ENCODE results near the gene PPP1R3A. TPM values are rescaled to one million over a fixed set of nuclear protein-coding genes. Genes with fewer than 3 reads are reported as not detected.

The PPP1R3A gene
- total RNA-seq, 1 donor from 2014 or later, result not detected

- H4K20me1 ChIP-seq (ENCODE audit: insufficient read depth, low read length), result no peaks in the 10 kb centered on the region
- H3K9me3 ChIP-seq (ENCODE audit: insufficient read depth, low read depth, low read length), result no peaks in the 10 kb centered on the region
- H3K79me2 ChIP-seq (ENCODE audit: insufficient read depth, low read length), result no peaks in the 10 kb centered on the region
- Mint-ChIP-seq H3K27ac (ENCODE audit: unreplicated experiment) (no peak overlapping the region), H3K4me1 (ENCODE audit: low read depth, unreplicated experiment) (peaks cover 12% of the 10 kb centered on the region), H3K36me3 (ENCODE audit: low read depth, unreplicated experiment) (no peaks in the 10 kb centered on the region), H3K9me3 (ENCODE audit: unreplicated experiment) (peaks cover 2% of the 10 kb centered on the region), H3K27me3 (ENCODE audit: low read depth, unreplicated experiment) (no peaks in the 10 kb centered on the region), H3K4me3 (ENCODE audit: unreplicated experiment) (no peak overlapping the region)
- TF ChIP-seq CTCF (IDR thresholded peaks at IDR 0.05; ENCODE audit: insufficient read depth, low read depth, low read length) (no peak), EZH2 (IDR thresholded peaks at IDR 0.05; ENCODE audit: insufficient read depth, low read length) (no peak)
- DNase-seq (ENCODE audit: low read depth) (peak; percentile 86), FAIRE-seq (no peak)
- H2AFZ ChIP-seq (ENCODE audit: low read depth, low read length), result no peak overlapping the region
- H3K4me2 ChIP-seq (ENCODE audit: low read length), result peak overlapping the region; percentile 39
- no peak overlapping the region for H3K4me3 ChIP-seq (ENCODE audit: insufficient read depth, low read depth, low read length)
- H3K36me3 ChIP-seq (ENCODE audit: insufficient read depth, low read length), result no peaks in the 10 kb centered on the region
- H3K9ac ChIP-seq (ENCODE audit: low read length), result no peak overlapping the region
- H3K27ac ChIP-seq (ENCODE audit: low read depth, low read length), result peak overlapping the region; percentile 56
- H3K27me3 ChIP-seq (ENCODE audit: insufficient read depth, low read length), result no peaks in the 10 kb centered on the region
- H3K4me1 ChIP-seq (ENCODE audit: insufficient read depth, low read length), result peaks cover 27% of the 10 kb centered on the region
Observed at GRCh38 chr7:113891828-113892227, 27.0 kb downstream of the PPP1R3A start.

GRCh38 chr7:113891031-113891350, 27.8 kb downstream of the PPP1R3A start:
- no peak overlapping the region for H3K4me3 Mint-ChIP-seq (ENCODE audit: unreplicated experiment)
- no peaks in the 10 kb centered on the region for H3K27me3 Mint-ChIP-seq (ENCODE audit: low read depth, unreplicated experiment)
- FAIRE-seq, result no peak

More at GRCh38 chr7:113891031-113891350, 27.8 kb downstream of the PPP1R3A start:
- H2AFZ ChIP-seq (ENCODE audit: low read depth, low read length), result no peak overlapping the region
- H3K4me3 ChIP-seq (ENCODE audit: insufficient read depth, low read depth, low read length), result no peak overlapping the region
- H3K27ac ChIP-seq (ENCODE audit: low read depth, low read length), result peak overlapping the region; percentile 56
- TF ChIP-seq EZH2 (IDR thresholded peaks at IDR 0.05; ENCODE audit: insufficient read depth, low read length), result no peak
- no peak for TF ChIP-seq CTCF (IDR thresholded peaks at IDR 0.05; ENCODE audit: insufficient read depth, low read depth, low read length)
- no peaks in the 10 kb centered on the region for H3K9me3 Mint-ChIP-seq (ENCODE audit: unreplicated experiment)
- H3K9me3 ChIP-seq (ENCODE audit: insufficient read depth, low read depth, low read length), result no peaks in the 10 kb centered on the region
- no peaks in the 10 kb centered on the region for H3K36me3 ChIP-seq (ENCODE audit: insufficient read depth, low read length)
- peaks cover 27% of the 10 kb centered on the region for H3K4me1 ChIP-seq (ENCODE audit: insufficient read depth, low read length)
- no peaks in the 10 kb centered on the region for H3K27me3 ChIP-seq (ENCODE audit: insufficient read depth, low read length)
- H3K79me2 ChIP-seq (ENCODE audit: insufficient read depth, low read length), result no peaks in the 10 kb centered on the region
- no peak overlapping the region for H3K9ac ChIP-seq (ENCODE audit: low read length)
- no peak overlapping the region for H3K27ac Mint-ChIP-seq (ENCODE audit: unreplicated experiment)
- DNase-seq (ENCODE audit: low read depth), result no peak
- H3K4me2 ChIP-seq (ENCODE audit: low read length), result peak overlapping the region; percentile 46
- H3K4me1 Mint-ChIP-seq (ENCODE audit: low read depth, unreplicated experiment), result peaks cover 12% of the 10 kb centered on the region
- no peaks in the 10 kb centered on the region for H3K36me3 Mint-ChIP-seq (ENCODE audit: low read depth, unreplicated experiment)
- no peaks in the 10 kb centered on the region for H4K20me1 ChIP-seq (ENCODE audit: insufficient read depth, low read length)

Measured in astrocyte (in vitro differentiated cells and primary cell).